Left lung (tissue), 10 donors: Measurements from ENCODE around the gene LHFPL2. TPM values are rescaled to one million over a fixed set of nuclear protein-coding genes. Genes with fewer than 3 reads are reported as not detected.

Source experiments
- ATAC-seq: fragments of 200-7000 bp; cut with Tn5 transposase; one replicate; pipeline ENCODE4 v1.9.1; 2020; ENCODE audit warnings: moderate library complexity
- DNase-seq, 4 donors: peaks; one replicate each; pipeline ENCODE4 v3.0.0-alpha.2; 2013 to 2020
- H3K27ac ChIP-seq, 2 donors: fragments of 200-600 bp; sonication (generic) in 1 of 2; one replicate each; pipeline versions ENCODE4 v1.5.0 to v1.8.0; 2020 to 2021
- H3K27me3 ChIP-seq, 2 donors: fragments of 200-600 bp; sonication (generic) in 1 of 2; one replicate each; pipeline versions ENCODE4 v1.5.0 to v1.8.0; 2020 to 2021
- H3K36me3 ChIP-seq, 2 donors: fragments of 200-600 bp; sonication (generic) in 1 of 2; one replicate each; pipeline versions ENCODE4 v1.5.0 to v1.8.0; 2020 to 2021
- H3K4me1 ChIP-seq, 2 donors: fragments of 200-600 bp; one replicate each; pipeline ENCODE4 v1.8.0; 2021
- H3K4me3 ChIP-seq, 2 donors: fragments of 200-600 bp; sonication (generic) in 1 of 2; one replicate each; pipeline versions ENCODE4 v1.5.0 to v1.8.0; 2020 to 2021; ENCODE audit warnings: mild to moderate bottlenecking in 1 of 2
- H3K9me3 ChIP-seq, 2 donors: fragments of 200-600 bp; sonication (generic) in 1 of 2; one replicate each; pipeline versions ENCODE4 v1.5.0 to v1.8.0; 2020 to 2021
- intact Hi-C, 2 donors: fragments of 100-400 bp; cut with DNase I; formaldehyde crosslinking; loops; one replicate each; pipeline versions ENCODE4 v1.11.2 to v1.14.2; 2022
- polyA plus RNA-seq, 6 donors: library from polyadenylated mRNA; unstranded; fragments of 120-200 nt; gene quantifications; one replicate each; pipeline ENCODE4 v1.2.1, GENCODE V29; 2013; ENCODE audit not compliant: insufficient read length in 6 of 6
- total RNA-seq, 2 donors: library from RNA; stranded (reverse); fragmentation: NEBNext Ultra II Directional; extraction: Animal tissue kit (Norgen Biotek cat#: 25700); gene quantifications; one replicate each; pipeline ENCODE4 v1.2.1, GENCODE V29; 2021
- TF ChIP-seq, protein P1 (sequence below), 2 donors: fragments of 200-600 bp; sonication (generic) in 1 of 2; IDR thresholded peaks; one replicate each; pipeline versions ENCODE4 v1.5.0 to v1.8.0; 2021; ENCODE audit warnings: antibody characterized with exemption in 2 of 2
- donor health status: DM: no; HTN: yes; CAD: no.
- donor health status: DM: no; HTN: no; CAD: no.

Gene LHFPL2
- total and polyA plus RNA-seq, 8 donors: 39.6 to 89.9 (median 48.9) TPM

DNA sequence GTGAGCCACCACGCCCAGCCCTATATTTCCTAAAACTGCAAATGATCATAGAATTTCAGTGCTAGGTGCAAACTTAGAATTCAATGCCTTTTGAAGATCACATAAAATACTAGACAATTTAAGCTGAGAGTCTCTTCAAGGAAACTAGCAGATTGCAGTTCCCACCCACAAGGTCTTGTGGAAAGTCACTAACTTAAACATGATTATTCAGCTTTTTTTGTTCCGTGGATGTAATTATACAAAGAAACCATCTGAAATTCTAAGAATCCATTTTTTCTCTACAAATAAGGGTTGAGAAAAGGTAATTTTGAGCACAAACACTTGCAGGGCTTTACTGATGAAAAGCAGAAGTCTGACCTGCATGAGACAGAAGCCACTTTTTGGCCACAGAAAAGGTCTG lies 4.5 kb upstream of the LHFPL2 start:
- Histone ChIP-seq H3K9me3 (no peaks in the 10 kb centered on the region), H3K27me3 (peaks cover 0 to 17% of the 10 kb centered on the region in 2 donors), H3K4me3 (no peak overlapping the region), H3K4me1 (peaks cover 0 to 8% of the 10 kb centered on the region in 2 donors), H3K27ac (no peak overlapping the region), H3K36me3 (no peaks in the 10 kb centered on the region)
- no peak for ATAC-seq
- DNase-seq: no peak
- TF ChIP-seq, protein P1, sequence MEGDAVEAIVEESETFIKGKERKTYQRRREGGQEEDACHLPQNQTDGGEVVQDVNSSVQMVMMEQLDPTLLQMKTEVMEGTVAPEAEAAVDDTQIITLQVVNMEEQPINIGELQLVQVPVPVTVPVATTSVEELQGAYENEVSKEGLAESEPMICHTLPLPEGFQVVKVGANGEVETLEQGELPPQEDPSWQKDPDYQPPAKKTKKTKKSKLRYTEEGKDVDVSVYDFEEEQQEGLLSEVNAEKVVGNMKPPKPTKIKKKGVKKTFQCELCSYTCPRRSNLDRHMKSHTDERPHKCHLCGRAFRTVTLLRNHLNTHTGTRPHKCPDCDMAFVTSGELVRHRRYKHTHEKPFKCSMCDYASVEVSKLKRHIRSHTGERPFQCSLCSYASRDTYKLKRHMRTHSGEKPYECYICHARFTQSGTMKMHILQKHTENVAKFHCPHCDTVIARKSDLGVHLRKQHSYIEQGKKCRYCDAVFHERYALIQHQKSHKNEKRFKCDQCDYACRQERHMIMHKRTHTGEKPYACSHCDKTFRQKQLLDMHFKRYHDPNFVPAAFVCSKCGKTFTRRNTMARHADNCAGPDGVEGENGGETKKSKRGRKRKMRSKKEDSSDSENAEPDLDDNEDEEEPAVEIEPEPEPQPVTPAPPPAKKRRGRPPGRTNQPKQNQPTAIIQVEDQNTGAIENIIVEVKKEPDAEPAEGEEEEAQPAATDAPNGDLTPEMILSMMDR (IDR thresholded peaks at IDR 0.05): no peak
- intact Hi-C loops: no loop called here

DNA sequence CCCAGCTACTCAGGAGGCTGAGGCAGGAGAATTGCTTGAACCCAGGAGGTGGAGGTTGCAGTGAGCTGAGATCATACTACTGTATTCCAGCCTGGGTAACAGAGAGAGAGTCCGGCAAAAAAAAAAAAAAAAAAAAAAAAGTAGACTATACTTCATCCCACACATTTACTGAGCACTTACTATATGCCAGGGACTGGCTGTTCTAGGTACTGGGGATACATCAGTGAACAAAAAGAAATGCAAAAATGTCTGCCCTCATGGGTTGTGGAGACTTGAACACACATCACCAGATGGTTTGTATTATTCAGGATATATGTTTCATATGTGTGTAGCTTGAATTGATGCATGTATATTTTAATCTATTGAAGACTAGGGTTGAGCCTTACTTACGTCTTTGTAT lies 2.9 kb upstream of the LHFPL2 start:
- TF ChIP-seq, protein P1 (IDR thresholded peaks at IDR 0.05): no peak
- no peak overlapping the region for H3K4me3 ChIP-seq
- H3K27me3 ChIP-seq: peaks cover 0 to 33% of the 10 kb centered on the region in 2 donors
- no peak for ATAC-seq
- intact Hi-C loops: no loop called here
- H3K4me1 ChIP-seq: peaks cover 7 to 23% of the 10 kb centered on the region in 2 donors
- H3K36me3 ChIP-seq: no peaks in the 10 kb centered on the region
- no peak for DNase-seq
- H3K27ac ChIP-seq: no peak overlapping the region
- no peaks in the 10 kb centered on the region for H3K9me3 ChIP-seq

DNA sequence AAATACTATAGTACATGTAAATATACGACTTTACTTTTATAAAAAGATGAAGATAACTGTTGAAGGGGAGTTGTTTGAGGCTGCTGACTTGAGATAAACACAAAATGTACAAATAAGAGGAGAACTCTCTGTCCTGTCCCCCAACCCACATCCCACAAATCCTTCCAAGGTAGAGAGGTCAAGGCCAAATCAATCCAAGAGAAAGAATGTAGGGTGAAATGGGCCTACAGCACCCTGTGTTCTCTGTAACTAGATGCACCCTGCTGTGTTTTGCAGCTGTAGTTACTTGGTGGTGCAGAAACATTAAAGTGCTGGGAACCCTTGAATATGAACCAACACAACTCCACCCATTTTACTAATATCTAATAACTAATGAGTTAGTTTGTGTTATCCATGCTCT lies 2.0 kb upstream of the LHFPL2 start:
- H3K27ac ChIP-seq: no peak overlapping the region
- TF ChIP-seq, protein P1 (IDR thresholded peaks at IDR 0.05): no peak
- H3K4me1 ChIP-seq: peaks cover 8 to 28% of the 10 kb centered on the region in 2 donors
- no peaks in the 10 kb centered on the region for H3K9me3 ChIP-seq
- H3K27me3 ChIP-seq: peaks cover 0 to 41% of the 10 kb centered on the region in 2 donors
- no peak for ATAC-seq
- H3K4me3 ChIP-seq: no peak overlapping the region
- no peaks in the 10 kb centered on the region for H3K36me3 ChIP-seq
- intact Hi-C loops: no loop called here
- DNase-seq: no peak

DNA sequence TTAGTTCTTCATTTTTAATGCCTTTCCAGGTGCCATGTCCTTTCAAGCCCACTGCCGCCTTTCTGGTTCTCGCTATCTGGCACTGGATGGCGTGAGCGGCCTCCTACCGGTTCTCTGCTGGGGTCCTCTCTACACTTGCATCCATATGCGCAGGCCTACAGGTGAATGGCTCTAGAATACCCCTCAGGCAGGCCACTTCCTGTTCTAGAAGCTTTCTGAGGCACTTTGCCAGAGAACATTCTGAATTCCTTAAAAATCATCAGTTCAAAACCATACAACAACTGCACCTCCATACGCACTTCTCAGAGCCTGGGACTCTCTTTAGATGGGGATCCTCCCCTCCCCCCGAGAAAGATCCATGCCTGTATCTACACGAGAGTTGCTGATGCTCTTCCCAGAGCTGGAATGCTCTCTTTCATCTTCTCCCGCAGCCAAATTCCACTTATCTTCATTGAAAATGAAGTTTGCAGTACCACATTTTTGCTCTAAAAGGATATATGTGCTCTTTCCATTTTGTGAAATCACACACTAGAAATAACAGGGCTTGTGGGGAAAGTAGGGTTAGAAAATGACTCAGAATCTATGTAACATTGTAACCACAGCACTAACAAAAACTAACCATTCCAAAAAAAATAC lies 1.4 kb upstream of the LHFPL2 start:
- Histone ChIP-seq H3K4me3 (no peak overlapping the region), H3K4me1 (peaks cover 8 to 28% of the 10 kb centered on the region in 2 donors), H3K9me3 (no peaks in the 10 kb centered on the region), H3K27me3 (peaks cover 0 to 41% of the 10 kb centered on the region in 2 donors), H3K36me3 (no peaks in the 10 kb centered on the region), H3K27ac (no peak overlapping the region)
- ATAC-seq: no peak
- TF ChIP-seq, protein P1 (IDR thresholded peaks at IDR 0.05): no peak
- intact Hi-C loops: no loop called here
- DNase-seq: no peak

DNA sequence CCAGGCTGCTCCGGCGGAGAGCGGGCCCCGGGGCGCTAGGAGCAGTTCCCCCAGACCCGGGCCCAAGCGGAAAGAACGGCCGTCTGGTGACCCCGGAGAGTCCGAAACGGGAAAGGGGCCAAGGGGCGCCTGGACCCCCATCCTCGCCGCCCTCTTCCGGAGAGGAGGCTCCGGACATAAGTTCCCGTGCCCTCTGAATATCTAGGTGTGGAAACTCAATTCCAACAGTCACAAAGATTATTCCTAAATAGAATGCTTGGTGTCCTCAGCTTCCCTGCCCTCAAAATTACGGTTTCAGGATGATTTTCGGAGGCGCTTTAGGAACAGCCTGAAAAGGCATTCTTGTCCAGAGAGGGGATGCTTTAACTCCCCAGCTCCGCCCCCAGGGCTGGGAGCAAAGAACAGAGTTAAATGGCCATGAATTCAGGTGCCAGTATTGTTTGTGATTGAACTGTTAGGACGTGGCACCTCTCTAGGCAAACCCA lies 681 bp upstream of the LHFPL2 start:
- H3K9me3 ChIP-seq: no peaks in the 10 kb centered on the region
- ATAC-seq (peak; percentile 3), DNase-seq (peak in 1 of 4 donors; percentile 50)

More for the DNA sequence above, 681 bp upstream of the LHFPL2 start:
- H3K4me1 ChIP-seq: peaks cover 8 to 28% of the 10 kb centered on the region in 2 donors
- H3K4me3 ChIP-seq: peak overlapping the region; percentile 62 to 70
- peak overlapping the region; percentile 84 to 91 for H3K27ac ChIP-seq
- H3K27me3 ChIP-seq: peaks cover 0 to 41% of the 10 kb centered on the region in 2 donors
- intact Hi-C loops: no loop called here
- TF ChIP-seq, protein P1 (IDR thresholded peaks at IDR 0.05): no peak
- H3K36me3 ChIP-seq: no peaks in the 10 kb centered on the region
